H1 (cell line): ENCODE results near the gene SAXO1. TPM values are rescaled to one million over a fixed set of nuclear protein-coding genes. Genes with fewer than 3 reads are reported as not detected.

ENCODE experiments used
- CTCF ChIA-PET: fragments of 300-600 bp; sonication (Branson Sonifier 250); formaldehyde crosslinking; loops from one replicate; lab custom pipeline; 2021; ENCODE audit not compliant: partially characterized antibody; lab: Charles Lee
- POLR2A ChIA-PET: fragments of 300-600 bp; sonication (Branson Sonifier 250); formaldehyde crosslinking; loops from one replicate; lab custom pipeline; 2021; ENCODE audit warnings: inconsistent platforms; ENCODE audit not compliant: partially characterized antibody; lab: Charles Lee
- DNase-seq, 2 experiments: peaks; one replicate each; pipeline versions ENCODE4 v3.0.0 to v3.0.0-alpha.2; 2010 to 2022; ENCODE audit warnings: low spot score in 2 of 2, low read depth in 1 of 2, mixed read lengths in 1 of 2
- FAIRE-seq: peaks from 2 replicates; lab custom pipeline; 2011; peaks lifted over from hg19 to GRCh38; lab: Jason Lieb, UNC
- H2AFZ ChIP-seq: 2 replicates; pipeline ENCODE4 v1.8.1; 2012; ENCODE audit warnings: low read length, inconsistent platforms
- H2AK5ac ChIP-seq: 2 replicates; pipeline ENCODE4 v1.6.1; 2013; ENCODE audit warnings: low read depth, low read length
- H2BK120ac ChIP-seq: replicated peaks from 2 replicates; pipeline ENCODE3; 2013; ENCODE audit warnings: low read depth, low read length, inconsistent platforms
- H2BK12ac ChIP-seq: 2 replicates; pipeline ENCODE4 v1.6.1; 2013; ENCODE audit warnings: low read depth, low read length
- H2BK15ac ChIP-seq: 2 replicates; pipeline ENCODE4 v1.6.1; 2013; ENCODE audit warnings: low read length
- H2BK20ac ChIP-seq: 2 replicates; pipeline ENCODE4 v1.6.1; 2013; ENCODE audit warnings: low read length
- H2BK5ac ChIP-seq: 2 replicates; pipeline ENCODE4 v1.6.1; 2013; ENCODE audit warnings: low read depth, low read length
- H3K14ac ChIP-seq: 2 replicates; pipeline ENCODE4 v1.6.1; 2013; ENCODE audit warnings: inconsistent platforms; ENCODE audit not compliant: insufficient read length
- H3K18ac ChIP-seq: 2 replicates; pipeline ENCODE4 v1.6.1; 2013; ENCODE audit warnings: low read length; ENCODE audit errors: extremely low read depth
- H3K23ac ChIP-seq: 2 replicates; pipeline ENCODE4 v1.6.1; 2013; ENCODE audit warnings: inconsistent platforms; ENCODE audit not compliant: insufficient read length
- H3K23me2 ChIP-seq: 2 replicates; pipeline ENCODE4 v1.6.1; 2013; ENCODE audit warnings: low read depth, low read length
- H3K27ac ChIP-seq: 2 replicates; pipeline ENCODE4 v1.6.1; 2011; ENCODE audit warnings: low read depth, low read length, inconsistent platforms
- H3K27me3 ChIP-seq, 4 experiments: replicated peaks in 1 of 4; 1 replicate in 1 of 4; 2 replicates in 3 of 4; pipeline versions ENCODE4 v1.6.1 to v1.8.1; 2011 to 2013; ENCODE audit warnings: low read length in 3 of 4, mild to moderate bottlenecking in 3 of 4, inconsistent platforms in 2 of 4, mixed read lengths in 2 of 4, moderate library complexity in 1 of 4; ENCODE audit not compliant: control insufficient read depth in 3 of 4, insufficient read depth in 3 of 4; ENCODE audit errors: extremely low read depth in 1 of 4
- H3K36me3 ChIP-seq, 4 experiments: 2 replicates each; pipeline versions ENCODE4 v1.6.1 to v1.8.1; 2011 to 2013; ENCODE audit warnings: mild to moderate bottlenecking in 4 of 4, low read length in 3 of 4, moderate library complexity in 2 of 4, control low read depth in 1 of 4, inconsistent platforms in 1 of 4; ENCODE audit not compliant: insufficient read depth in 4 of 4, control insufficient read depth in 2 of 4
- H3K4ac ChIP-seq: replicated peaks from 2 replicates; pipeline ENCODE3; 2013; ENCODE audit warnings: low read length, low read depth, mixed read lengths, inconsistent platforms; ENCODE audit not compliant: insufficient read length
- H3K4me1 ChIP-seq, 4 experiments: replicated peaks in 1 of 4; 1 replicate in 1 of 4; 2 replicates in 3 of 4; pipeline versions ENCODE4 v1.6.1 to v1.8.1; 2011 to 2013; ENCODE audit warnings: low read length in 3 of 4, inconsistent platforms in 2 of 4, mixed read lengths in 1 of 4; ENCODE audit not compliant: insufficient read depth in 4 of 4, control insufficient read depth in 3 of 4
- H3K4me2 ChIP-seq, 2 experiments: 2 replicates each; pipeline versions ENCODE4 v1.6.1 to v1.8.1; 2011 to 2013; ENCODE audit warnings: low read depth in 2 of 2, low read length in 2 of 2, control low read depth in 1 of 2, inconsistent platforms in 1 of 2, mild to moderate bottlenecking in 1 of 2; ENCODE audit not compliant: insufficient read depth in 1 of 2
- H3K4me3 ChIP-seq, 4 experiments: fragments of 200-600, 300-600 bp in 1 of 4; sonication (generic), shearing (Covaris generic), sonication (Bioruptor Twin) in 1 of 4; 2 replicates each; pipeline versions ENCODE4 v1.5.1 to v1.8.1; 2011 to 2016; ENCODE audit warnings: low read length in 4 of 4, low read depth in 3 of 4, control low read depth in 2 of 4, inconsistent platforms in 2 of 4, mild to moderate bottlenecking in 2 of 4, mixed read lengths in 1 of 4, moderate library complexity in 1 of 4; ENCODE audit not compliant: insufficient read depth in 2 of 4; ENCODE audit errors: extremely low read depth in 1 of 4
- H3K56ac ChIP-seq: replicated peaks from 2 replicates; pipeline ENCODE3; 2013; ENCODE audit warnings: low read depth, mild to moderate bottlenecking, mixed read lengths, low read length, inconsistent platforms; ENCODE audit not compliant: insufficient read length
- H3K79me1 ChIP-seq: 2 replicates; pipeline ENCODE4 v1.6.1; 2013; ENCODE audit warnings: low read depth, low read length, control low read depth
- H3K79me2 ChIP-seq, 2 experiments: 2 replicates each; pipeline versions ENCODE4 v1.6.1 to v1.8.1; 2012 to 2013; ENCODE audit warnings: low read length in 2 of 2, mild to moderate bottlenecking in 2 of 2, inconsistent platforms in 1 of 2; ENCODE audit not compliant: insufficient read depth in 2 of 2, control insufficient read depth in 1 of 2
- H3K9ac ChIP-seq, 4 experiments: replicated peaks in 1 of 4; 1 replicate in 1 of 4; 2 replicates in 3 of 4; pipeline versions ENCODE4 v1.6.1 to v1.8.1; 2011 to 2013; ENCODE audit warnings: low read depth in 3 of 4, low read length in 3 of 4, control low read depth in 2 of 4, mild to moderate bottlenecking in 2 of 4, moderate library complexity in 2 of 4, inconsistent platforms in 1 of 4; ENCODE audit errors: extremely low read depth in 1 of 4
- H3K9me3 ChIP-seq, 2 experiments: 2 replicates each; pipeline versions ENCODE4 v1.6.1 to v1.8.1; 2012 to 2013; ENCODE audit warnings: mild to moderate bottlenecking in 2 of 2, moderate library complexity in 2 of 2, control low read depth in 1 of 2, inconsistent platforms in 1 of 2, low read depth in 1 of 2, low read length in 1 of 2, mixed read lengths in 1 of 2; ENCODE audit not compliant: insufficient read depth in 2 of 2
- H4K20me1 ChIP-seq, 2 experiments: replicated peaks in 1 of 2; 2 replicates each; pipeline versions ENCODE3 to v1.8.1; 2011 to 2013; ENCODE audit warnings: inconsistent platforms in 2 of 2, low read length in 2 of 2, mild to moderate bottlenecking in 1 of 2; ENCODE audit not compliant: insufficient read depth in 2 of 2, control insufficient read depth in 1 of 2
- H4K5ac ChIP-seq: 2 replicates; pipeline ENCODE4 v1.6.1; 2013; ENCODE audit warnings: low read length, low read depth, mixed read lengths, inconsistent platforms; ENCODE audit not compliant: insufficient read length
- H4K8ac ChIP-seq: 2 replicates; pipeline ENCODE4 v1.8.0; 2013; ENCODE audit warnings: mild to moderate bottlenecking, moderate library complexity, low read length, inconsistent platforms; ENCODE audit not compliant: insufficient read depth; ENCODE audit errors: extremely low read depth
- H4K91ac ChIP-seq: replicated peaks from 2 replicates; pipeline ENCODE3; 2013; ENCODE audit warnings: low read length, mixed read lengths, inconsistent platforms; ENCODE audit not compliant: insufficient read length
- FOSL1 ChIP-seq: IDR thresholded peaks from 2 replicates; pipeline ENCODE4 v1.6.1; 2011; ENCODE audit warnings: mild to moderate bottlenecking, low read depth, low read length, moderate library complexity; ENCODE audit not compliant: insufficient read depth
- KDM5A ChIP-seq: fragments of 200-600 bp; IDR thresholded peaks from 2 replicates; pipeline ENCODE4 v1.7.1; 2012; ENCODE audit warnings: mild to moderate bottlenecking, low read length, inconsistent platforms, mixed read lengths
- WGBS, 2 experiments: shearing (Covaris generic) in 1 of 2; methylation state at CpG; one replicate each; pipeline versions ENCODE4 v1.1.6 to v1.1.7; 2013 to 2015; ENCODE audit warnings: low lambda C conversion rate in 2 of 2, mixed read lengths in 2 of 2, inconsistent platforms in 1 of 2, low coverage in 1 of 2, missing lambda C conversion rate in 1 of 2; ENCODE audit not compliant: insufficient replicate concordance in 2 of 2, insufficient coverage in 1 of 2, insufficient read length in 1 of 2; ENCODE audit errors: extremely low coverage in 1 of 2, missing lambda C conversion rate in 1 of 2; 5-methylcytosine and 5-hydroxymethylcytosine counted together
- polyA plus RNA-seq, 7 experiments: library from polyadenylated mRNA; depleted of rRNA in 3 of 7; stranded (reverse) in 5 of 7; unstranded in 2 of 7; fragments of >200 nt in 5 of 7; fragments of 200-250 nt in 2 of 7; gene quantifications; 1 replicate in 5 of 7; 2 replicates in 1 of 7; 4 replicates in 1 of 7; pipeline versions ENCODE4 v1.2.1 to v1.2.3, GENCODE V29; 2011 to 2013; ENCODE audit warnings: missing spikeins in 2 of 7, mixed read lengths in 2 of 7
- total RNA-seq: library from RNA; stranded (reverse); fragmentation: NEBNext Ultra II Directional; extraction: Animal tissue kit (Norgen Biotek cat#: 25700); gene quantifications from 2 replicates; pipeline ENCODE4 v1.2.1, GENCODE V29; 2021
- TF ChIP-seq, protein P1 (sequence below), 3 experiments: IDR thresholded peaks; 1 replicate in 2 of 3; 2 replicates in 1 of 3; pipeline versions ENCODE4 v1.5.1 to v1.6.1; 2011; ENCODE audit warnings: low read length in 3 of 3, mild to moderate bottlenecking in 3 of 3, inconsistent platforms in 2 of 3, low read depth in 1 of 3, moderate library complexity in 1 of 3; ENCODE audit not compliant: insufficient read depth in 1 of 3; ENCODE audit errors: control extremely low read depth in 1 of 3
- TF ChIP-seq, protein P2 (sequence below): IDR thresholded peaks from 2 replicates; pipeline ENCODE4 v1.6.1; 2011; ENCODE audit warnings: low read length, improper control_type of control experiment

The SAXO1 gene
- total and polyA plus RNA-seq, 2 of the 8 experiments (the other 6 are each of a cell fraction or from before 2014, with no cell fraction given), result 0.11 to 0.20 TPM

- no peak overlapping the region for H3K9ac ChIP-seq
- no peak overlapping the region for H2BK5ac ChIP-seq
- H2BK20ac ChIP-seq, result no peak overlapping the region
- no peak overlapping the region for H2BK15ac ChIP-seq
- no peak for DNase-seq
- H3K4me2 ChIP-seq, result no peak overlapping the region
- no peak overlapping the region for H2BK12ac ChIP-seq
- ChIA-PET CTCF (no interaction called here), POLR2A (interaction anchor here (0.6 kb wide), 1 partner anchor 263 kb away, joined by 4 read pairs; no protein-coding TSS in a partner anchor)
- H3K79me2 ChIP-seq, result no peaks in the 10 kb centered on the region
- peaks cover 0 to 4% (median 0%) of the 10 kb centered on the region in 4 experiments; a peak in 1 of 7 replicates for H3K27me3 ChIP-seq
- H3K79me1 ChIP-seq, result no peaks in the 10 kb centered on the region
- no peak overlapping the region for H2AFZ ChIP-seq
- no peak overlapping the region for H3K56ac ChIP-seq
- H4K5ac ChIP-seq, result no peak overlapping the region
- WGBS, 2 experiments, result 95% methylated on average over 14 of the region's 14 CpGs; no CpG with 5 or more reads in 1 of the 2 experiments
- H3K18ac ChIP-seq, result no peak overlapping the region
- H3K4ac ChIP-seq, result no peak overlapping the region
- no peak overlapping the region for H3K14ac ChIP-seq
- FAIRE-seq, result no peak
- no peak overlapping the region for H3K27ac ChIP-seq
- no peak overlapping the region for H2BK120ac ChIP-seq
- no peak overlapping the region for H2AK5ac ChIP-seq
- H4K91ac ChIP-seq, result no peak overlapping the region
- H3K23me2 ChIP-seq, result no peaks in the 10 kb centered on the region
- H4K20me1 ChIP-seq, result no peaks in the 10 kb centered on the region
- H4K8ac ChIP-seq, result peak overlapping the region; percentile 39; the same call in 1 of the 2 replicates
- no peak overlapping the region for H3K4me3 ChIP-seq
- no peak overlapping the region for H3K23ac ChIP-seq
- H3K4me1 ChIP-seq, result no peaks in the 10 kb centered on the region
- peaks cover 0 to 2% of the 10 kb centered on the region in 2 experiments; a peak in 2 of 4 replicates for H3K9me3 ChIP-seq
- H3K36me3 ChIP-seq, result no peaks in the 10 kb centered on the region
- no peak for TF ChIP-seq KDM5A
- TF ChIP-seq, protein P1, sequence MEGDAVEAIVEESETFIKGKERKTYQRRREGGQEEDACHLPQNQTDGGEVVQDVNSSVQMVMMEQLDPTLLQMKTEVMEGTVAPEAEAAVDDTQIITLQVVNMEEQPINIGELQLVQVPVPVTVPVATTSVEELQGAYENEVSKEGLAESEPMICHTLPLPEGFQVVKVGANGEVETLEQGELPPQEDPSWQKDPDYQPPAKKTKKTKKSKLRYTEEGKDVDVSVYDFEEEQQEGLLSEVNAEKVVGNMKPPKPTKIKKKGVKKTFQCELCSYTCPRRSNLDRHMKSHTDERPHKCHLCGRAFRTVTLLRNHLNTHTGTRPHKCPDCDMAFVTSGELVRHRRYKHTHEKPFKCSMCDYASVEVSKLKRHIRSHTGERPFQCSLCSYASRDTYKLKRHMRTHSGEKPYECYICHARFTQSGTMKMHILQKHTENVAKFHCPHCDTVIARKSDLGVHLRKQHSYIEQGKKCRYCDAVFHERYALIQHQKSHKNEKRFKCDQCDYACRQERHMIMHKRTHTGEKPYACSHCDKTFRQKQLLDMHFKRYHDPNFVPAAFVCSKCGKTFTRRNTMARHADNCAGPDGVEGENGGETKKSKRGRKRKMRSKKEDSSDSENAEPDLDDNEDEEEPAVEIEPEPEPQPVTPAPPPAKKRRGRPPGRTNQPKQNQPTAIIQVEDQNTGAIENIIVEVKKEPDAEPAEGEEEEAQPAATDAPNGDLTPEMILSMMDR (IDR thresholded peaks at IDR 0.05; ENCODE audit: control extremely low read depth in 1 of 3, insufficient read depth in 1 of 3, low read depth in 1 of 3, low read length in 3 of 3), result no peak
- TF ChIP-seq FOSL1, result no peak
- TF ChIP-seq, protein P2, sequence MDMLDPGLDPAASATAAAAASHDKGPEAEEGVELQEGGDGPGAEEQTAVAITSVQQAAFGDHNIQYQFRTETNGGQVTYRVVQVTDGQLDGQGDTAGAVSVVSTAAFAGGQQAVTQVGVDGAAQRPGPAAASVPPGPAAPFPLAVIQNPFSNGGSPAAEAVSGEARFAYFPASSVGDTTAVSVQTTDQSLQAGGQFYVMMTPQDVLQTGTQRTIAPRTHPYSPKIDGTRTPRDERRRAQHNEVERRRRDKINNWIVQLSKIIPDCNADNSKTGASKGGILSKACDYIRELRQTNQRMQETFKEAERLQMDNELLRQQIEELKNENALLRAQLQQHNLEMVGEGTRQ, result no peak
Observed at GRCh38 chr9:19032406-19032805, 603 bp downstream of the SAXO1 start.
